GM12878 (cell line): Measurements from ENCODE around the gene RNF44. TPM values are rescaled to one million over a fixed set of nuclear protein-coding genes. Genes with fewer than 3 reads are reported as not detected.

Experiments
- ASH2L ChIP-seq: fragments of 300-600, 200-600 bp; sonication (generic); IDR thresholded peaks from 2 replicates; pipeline ENCODE4 v1.6.1; 2017; ENCODE audit warnings: low read depth, mild to moderate bottlenecking, borderline replicate concordance
- ATF7 ChIP-seq: fragments of 450-650 bp; IDR thresholded peaks from 2 replicates; pipeline ENCODE4 v1.6.1; 2016; ENCODE audit warnings: low read depth, mild to moderate bottlenecking
- EP300 ChIP-seq, 2 experiments: fragments of 150-350 bp in 1 of 2; IDR thresholded peaks; 2 replicates each; pipeline ENCODE4 v1.6.1; 2011 to 2012; ENCODE audit warnings: low read depth in 2 of 2, low read length in 2 of 2, borderline replicate concordance in 1 of 2, improper control_type of control experiment in 1 of 2, inconsistent platforms in 1 of 2; ENCODE audit not compliant: control insufficient read depth in 1 of 2
- HDAC2 ChIP-seq: fragments of 200-600 bp; sonication (generic); IDR thresholded peaks from 2 replicates; pipeline ENCODE4 v1.6.1; 2017
- IRF5 ChIP-seq: fragments of 450-650 bp; IDR thresholded peaks from 2 replicates; pipeline ENCODE4 v1.6.1; 2017; ENCODE audit warnings: borderline replicate concordance
- LARP7 ChIP-seq: fragments of 450-650 bp; IDR thresholded peaks from 2 replicates; pipeline ENCODE4 v1.6.1; 2017; ENCODE audit warnings: mild to moderate bottlenecking
- MAX ChIP-seq: IDR thresholded peaks from 2 replicates; pipeline ENCODE4 v1.6.1; 2012; ENCODE audit warnings: low read depth, low read length, improper control_type of control experiment
- MTA3 ChIP-seq: IDR thresholded peaks from 2 replicates; pipeline ENCODE4 v1.6.1; 2012; ENCODE audit warnings: low read length, inconsistent platforms, borderline replicate concordance
- NKRF ChIP-seq: fragments of 450-650 bp; conservative IDR thresholded peaks from 2 replicates; pipeline ENCODE4 v1.6.1; 2017; ENCODE audit warnings: mild to moderate bottlenecking, moderate library complexity
- NR2C2 ChIP-seq: IDR thresholded peaks from 2 replicates; pipeline ENCODE4 v1.6.1; 2011; ENCODE audit warnings: borderline replicate concordance, low read depth; ENCODE audit not compliant: control insufficient read depth, insufficient read length
- PAX8 ChIP-seq: fragments of 450-650 bp; IDR thresholded peaks from 2 replicates; pipeline ENCODE4 v1.6.1; 2017; ENCODE audit warnings: mild to moderate bottlenecking, moderate library complexity
- POLR2A ChIP-seq: IDR thresholded peaks from 2 replicates; pipeline ENCODE4 v1.6.1; 2011; ENCODE audit warnings: low read depth, mild to moderate bottlenecking, low read length
- POLR2AphosphoS2 ChIP-seq: IDR thresholded peaks from 2 replicates; pipeline ENCODE4 v1.6.1; 2011; ENCODE audit warnings: low read depth, mild to moderate bottlenecking, low read length, improper control_type of control experiment, moderate library complexity
- POLR2AphosphoS5 ChIP-seq: IDR thresholded peaks from 2 replicates; pipeline ENCODE4 v1.6.1; 2011; ENCODE audit warnings: mild to moderate bottlenecking, low read length, inconsistent platforms
- POU2F2 ChIP-seq: IDR thresholded peaks from 3 replicates; pipeline ENCODE4 v1.6.1; 2011; ENCODE audit warnings: low read depth, mild to moderate bottlenecking, low read length, borderline replicate concordance
- RAD21 ChIP-seq: IDR thresholded peaks from 2 replicates; pipeline ENCODE4 v1.6.1; 2011; ENCODE audit warnings: mild to moderate bottlenecking, low read depth, low read length, moderate library complexity; ENCODE audit not compliant: insufficient read depth
- RB1 ChIP-seq: fragments of 450-650 bp; formaldehyde crosslinking; IDR thresholded peaks from 2 replicates; pipeline ENCODE4 v1.6.1; 2017; ENCODE audit warnings: mild to moderate bottlenecking, borderline replicate concordance
- RBBP5 ChIP-seq: fragments of 200-600 bp; sonication (generic); conservative IDR thresholded peaks from 2 replicates; pipeline ENCODE4 v1.6.1; 2016
- RELB ChIP-seq: fragments of 450-650 bp; IDR thresholded peaks from 2 replicates; pipeline ENCODE4 v1.6.1; 2017; ENCODE audit warnings: low read depth, mild to moderate bottlenecking, moderate library complexity
- RFX5 ChIP-seq: IDR thresholded peaks from 2 replicates; pipeline ENCODE4 v1.6.1; 2011; ENCODE audit warnings: low read depth, low read length, improper control_type of control experiment
- RUNX3 ChIP-seq: IDR thresholded peaks from 2 replicates; pipeline ENCODE4 v1.6.1; 2012; ENCODE audit warnings: low read length, inconsistent platforms
- SIN3A ChIP-seq: IDR thresholded peaks from 2 replicates; pipeline ENCODE4 v1.6.1; 2012; ENCODE audit warnings: low read depth, low read length, improper control_type of control experiment
- SPI1 ChIP-seq: IDR thresholded peaks from 2 replicates; pipeline ENCODE4 v1.6.1; 2011; ENCODE audit warnings: low read depth, mild to moderate bottlenecking, low read length, moderate library complexity, borderline replicate concordance; ENCODE audit not compliant: insufficient read depth
- TARDBP ChIP-seq: IDR thresholded peaks from 2 replicates; pipeline ENCODE4 v1.6.1; 2016; ENCODE audit warnings: borderline replicate concordance
- YBX1 ChIP-seq: fragments of 450-650 bp; IDR thresholded peaks from 2 replicates; pipeline ENCODE4 v1.6.1; 2016; ENCODE audit warnings: antibody characterized with exemption
- ZNF217 ChIP-seq: fragments of 450-650 bp; IDR thresholded peaks from 2 replicates; pipeline ENCODE4 v1.6.1; 2017; ENCODE audit warnings: antibody characterized with exemption, mild to moderate bottlenecking
- ZNF274 ChIP-seq: IDR thresholded peaks from one replicate; pipeline ENCODE4 v1.8.0; 2011; ENCODE audit not compliant: insufficient read length, insufficient read depth
- ZNF384 ChIP-seq: IDR thresholded peaks from 2 replicates; pipeline ENCODE4 v1.6.1; 2012; ENCODE audit warnings: low read depth, mild to moderate bottlenecking, low read length, improper control_type of control experiment, borderline replicate concordance
- ZSCAN29 ChIP-seq: fragments of 450-650 bp; IDR thresholded peaks from 2 replicates; pipeline ENCODE4 v1.6.1; 2017; ENCODE audit warnings: mild to moderate bottlenecking, moderate library complexity
- polyA plus RNA-seq, 11 experiments: library from polyadenylated mRNA; depleted of rRNA in 4 of 11; unstranded in 6 of 11; stranded (reverse) in 5 of 11; fragments of >200 nt; fragmentation: Nextera tagmentation in 4 of 11; fragmentation: Illumina TruSeq in 1 of 11; extraction: Ambion mirVana in 4 of 11; extraction: Trizol in 1 of 11; gene quantifications; 1 replicate in 1 of 11; 2 replicates in 10 of 11; pipeline versions ENCODE4 v1.2.1 to v1.2.3, GENCODE V29; 2011 to 2016; ENCODE audit warnings: inconsistent platforms in 2 of 11, missing spikeins in 2 of 11, low read depth in 1 of 11
- total RNA-seq, 4 experiments: library from RNA; depleted of rRNA in 3 of 4; stranded (reverse); fragments of >200 nt in 3 of 4; fragmentation: Illumina TruSeq in 1 of 4; extraction: Trizol in 1 of 4; gene quantifications; 2 replicates each; pipeline versions ENCODE4 v1.2.1 to v1.2.3, GENCODE V29; 2013 to 2021

The RNF44 gene
- total and polyA plus RNA-seq, 10 of the 15 experiments (the other 5 are each of a cell fraction or from before 2014, with no cell fraction given), result 1.7 to 51.9 (median 7.9) TPM

- no peak for TF ChIP-seq ASH2L
- peak; percentile 68; the same call in 1 of the 2 replicates for TF ChIP-seq POLR2A
- TF ChIP-seq POLR2AphosphoS2, result peak; percentile 44; the same call in 1 of the 2 replicates
- TF ChIP-seq ZNF274, result no peak
- no peak for TF ChIP-seq RBBP5
- TF ChIP-seq MAX, result no peak
- TF ChIP-seq TARDBP, result no peak
- TF ChIP-seq HDAC2, result no peak
- no peak for TF ChIP-seq SIN3A
- TF ChIP-seq LARP7, result no peak
- no peak for TF ChIP-seq IRF5
- TF ChIP-seq RB1, result no peak
- no peak for TF ChIP-seq ZNF384
- TF ChIP-seq MTA3, result peak; percentile 73; the same call in 1 of the 2 replicates
- TF ChIP-seq ZSCAN29, result no peak
- TF ChIP-seq RFX5, result no peak
- 0 out of 2 replicates have a peak, but pooled peaks have one; percentile 46 for TF ChIP-seq NKRF
- TF ChIP-seq ZNF217, result no peak
- TF ChIP-seq SPI1, result peak; percentile 32; the same call in 1 of the 2 replicates
- no peak for TF ChIP-seq ATF7
- TF ChIP-seq POU2F2, result peak; percentile 39; the same call in 1 of the 3 replicates
- TF ChIP-seq RUNX3, result 0 out of 2 replicates have a peak, but pooled peaks have one; percentile 29
- TF ChIP-seq NR2C2, result no peak
- peak; percentile 59; the same call in 1 of the 2 replicates for TF ChIP-seq RELB
- TF ChIP-seq POLR2AphosphoS5, result peak; percentile 82
- TF ChIP-seq PAX8, result no peak
- TF ChIP-seq EP300 (IDR thresholded peaks at IDR 0.05; ENCODE audit: borderline replicate concordance in 1 of 2, control insufficient read depth in 1 of 2, low read depth in 2 of 2, low read length in 2 of 2), result 0 out of 4 replicates have a peak, but pooled peaks of 1 of the 2 experiments have one; percentile 21
- no peak for TF ChIP-seq YBX1
- no peak for TF ChIP-seq RAD21
These were observed 2.0 kb downstream of the RNF44 start (continued) for GRCh38 chr5:176535101-176535663.
